GM12875 (cell line): ENCODE measurements around the gene WWOX.

Experiments used
- H3K4me3 ChIP-seq: one replicate; pipeline ENCODE4 v1.5.1; 2011; ENCODE audit warnings: low read depth, low read length, control low read depth
- CTCF ChIP-seq: IDR thresholded peaks from 2 replicates; pipeline ENCODE4 v1.5.1; 2011; ENCODE audit warnings: low read depth, mild to moderate bottlenecking, control low read depth, inconsistent platforms, low read length, moderate library complexity, borderline replicate concordance; ENCODE audit not compliant: insufficient read depth

The WWOX gene

DNA sequence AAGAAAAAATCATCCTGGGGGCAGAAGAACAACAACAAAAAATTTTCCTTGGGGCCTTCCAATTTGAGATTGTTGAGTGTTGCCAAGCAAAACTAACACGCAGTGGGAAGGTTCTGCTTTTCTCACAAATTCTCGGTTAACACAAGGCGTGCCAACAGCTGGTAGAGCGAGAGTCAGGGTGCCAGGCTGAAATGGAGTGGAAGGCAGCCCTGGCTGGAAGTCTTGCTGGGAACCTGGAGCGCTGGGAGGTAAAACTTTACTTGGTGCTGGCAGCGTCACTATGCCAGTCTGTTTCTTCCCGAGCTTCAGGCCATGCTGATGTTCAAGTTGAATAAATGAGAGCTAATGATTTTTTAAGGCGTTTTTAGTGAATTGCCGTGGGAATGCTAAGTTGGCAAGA is 189.4 kb downstream of the WWOX start:
- no peak overlapping the region for H3K4me3 ChIP-seq
- no peak for TF ChIP-seq CTCF

DNA sequence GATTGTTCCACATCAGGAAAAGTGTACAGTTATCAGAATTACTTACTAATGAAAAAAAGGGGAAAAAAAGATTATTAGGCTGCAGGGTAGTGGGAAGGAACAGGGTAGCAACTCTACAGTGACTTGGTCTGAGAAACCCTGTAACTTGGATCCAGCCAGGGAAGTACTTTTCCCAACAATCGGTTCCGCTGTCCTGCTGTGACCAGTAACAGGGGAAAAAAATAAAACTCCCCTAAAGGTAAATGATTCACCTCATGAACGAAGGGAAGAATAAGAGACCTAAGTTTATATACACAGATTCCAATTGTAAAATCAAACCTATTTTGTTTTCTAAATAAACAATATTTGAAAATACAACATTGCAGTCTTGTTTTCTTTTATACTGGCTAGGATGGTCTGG is 189.9 kb downstream of the WWOX start:
- no peak for TF ChIP-seq CTCF
- H3K4me3 ChIP-seq = no peak overlapping the region

DNA sequence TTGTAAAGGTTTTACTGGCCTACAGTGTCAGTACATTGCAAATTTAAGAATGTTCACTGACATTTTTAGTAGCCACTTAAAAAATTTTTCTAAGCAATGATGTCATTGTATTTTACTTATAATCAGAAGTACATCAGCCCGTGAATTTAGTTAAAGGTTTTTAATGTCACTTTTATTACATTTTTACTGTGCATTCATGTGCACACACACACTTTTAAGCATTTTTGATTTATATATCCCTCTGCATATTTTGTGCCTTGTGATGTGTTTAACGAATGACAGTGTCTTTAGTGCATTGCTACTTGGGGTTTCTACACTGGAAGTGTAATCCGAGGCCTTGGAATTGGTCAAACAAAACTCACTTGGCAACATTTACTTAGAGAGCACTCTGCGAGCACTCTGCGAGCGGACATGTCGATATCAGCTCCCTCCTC is 190.4 kb downstream of the WWOX start:
- no peak for TF ChIP-seq CTCF
- H3K4me3 ChIP-seq = no peak overlapping the region

DNA sequence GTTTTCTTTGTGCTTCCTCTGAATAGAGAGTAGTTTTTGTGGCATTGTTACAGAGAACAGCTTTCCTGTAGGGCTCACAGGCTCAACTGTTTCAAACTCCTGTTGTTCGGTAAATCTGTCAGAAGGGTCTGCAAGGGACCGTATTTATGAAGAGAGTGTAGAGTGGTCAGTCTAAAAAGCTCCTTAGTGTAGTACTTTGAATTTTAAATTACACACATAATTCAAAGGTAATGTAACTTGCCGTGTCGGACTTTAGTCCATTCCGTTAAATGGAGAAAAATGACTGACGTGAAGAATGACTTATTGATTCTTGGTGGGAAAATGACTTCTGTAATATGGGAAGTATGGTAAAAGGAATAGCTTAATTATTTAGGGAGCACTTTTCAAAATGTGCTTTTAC is 190.9 kb downstream of the WWOX start:
- no peak for TF ChIP-seq CTCF
- H3K4me3 ChIP-seq = no peak overlapping the region

- H3K4me3 ChIP-seq = no peak overlapping the region
- TF ChIP-seq CTCF = no peak
Observed at GRCh38 chr16:78290872-78291591, 191.6 kb downstream of the WWOX start.

DNA sequence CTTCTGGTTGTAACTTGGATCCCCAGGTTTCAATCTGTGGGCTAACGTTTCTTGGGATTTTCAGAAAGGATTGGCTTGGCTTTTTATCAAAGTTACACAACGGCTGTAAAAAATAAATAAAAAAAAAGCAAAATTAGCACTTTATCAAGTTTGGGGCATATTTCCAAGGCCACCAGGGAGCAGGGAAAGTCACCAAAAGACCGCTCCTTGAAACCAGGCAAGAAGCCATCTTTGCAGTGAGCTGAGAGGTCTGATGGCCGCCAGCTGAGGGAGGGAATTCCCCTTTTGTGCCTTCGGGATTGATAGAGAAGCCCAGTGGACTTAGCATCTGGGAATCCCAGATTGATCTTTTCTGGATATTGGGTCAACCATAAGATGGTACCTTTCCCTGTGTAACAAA is 192.2 kb downstream of the WWOX start:
- no peak overlapping the region for H3K4me3 ChIP-seq
- no peak for TF ChIP-seq CTCF

GRCh38 chr16:78292086-78292843 is 192.8 kb downstream of the WWOX start:
- TF ChIP-seq CTCF = no peak
- no peak overlapping the region for H3K4me3 ChIP-seq
